ENCODE data around the gene INS. TPM values are rescaled to one million over a fixed set of nuclear protein-coding genes. Genes with fewer than 3 reads are reported as not detected.

The INS gene
- total and polyA plus RNA-seq, 2 of the 13 experiments (the other 11 are each of a cell fraction or from before 2014, with no cell fraction given): not detected

- TF ChIP-seq MIXL1 (CRISPR knock-in tag; IDR thresholded peaks at IDR 0.05): no peak
- TF ChIP-seq GATA4 (IDR thresholded peaks at IDR 0.05; ENCODE audit: borderline replicate concordance, low read depth): peak; percentile 16; the same call in 1 of the 2 replicates
- TF ChIP-seq TFE3 (CRISPR knock-in tag; IDR thresholded peaks at IDR 0.05): no peak
- no peak for TF ChIP-seq SRSF9 (IDR thresholded peaks at IDR 0.05; ENCODE audit: borderline replicate concordance, insufficient read depth, low read depth, low read length, poor library complexity, severe bottlenecking)
- no peak for TF ChIP-seq NCOA1 (CRISPR knock-in tag; IDR thresholded peaks at IDR 0.05)
- no peak for TF ChIP-seq FOXA1 (IDR thresholded peaks at IDR 0.05)
- no peak for TF ChIP-seq FOXA1 (CRISPR knock-in tag; IDR thresholded peaks at IDR 0.05)
- TF ChIP-seq, protein P1, sequence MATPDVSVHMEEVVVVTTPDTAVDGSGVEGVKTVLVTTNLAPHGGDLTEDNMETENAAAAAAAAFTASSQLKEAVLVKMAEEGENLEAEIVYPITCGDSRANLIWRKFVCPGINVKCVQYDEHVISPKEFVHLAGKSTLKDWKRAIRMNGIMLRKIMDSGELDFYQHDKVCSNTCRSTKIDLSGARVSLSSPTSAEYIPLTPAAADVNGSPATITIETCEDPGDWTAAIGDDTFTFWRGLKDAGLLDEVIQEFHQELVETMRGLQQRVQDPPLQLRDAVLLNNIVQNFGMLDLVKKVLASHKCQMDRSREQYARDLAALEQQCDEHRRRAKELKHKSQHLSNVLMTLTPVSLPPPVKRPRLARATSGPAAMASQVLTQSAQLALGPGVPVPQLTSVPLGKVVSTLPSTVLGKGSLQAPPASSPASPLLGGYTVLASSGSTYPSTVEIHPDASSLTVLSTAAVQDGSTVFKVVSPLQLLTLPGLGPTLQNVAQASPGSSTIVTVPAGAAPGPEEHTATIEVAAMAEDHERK (CRISPR knock-in tag; IDR thresholded peaks at IDR 0.05; ENCODE audit: low read depth): no peak
- TF ChIP-seq SOX13 (IDR thresholded peaks at IDR 0.05): no peak; the same call in 1 of the 2 replicates
- no peak for TF ChIP-seq SOX13 (CRISPR knock-in tag; conservative IDR thresholded peaks at IDR 0.05 in 1 of 2, IDR thresholded peaks at IDR 0.05 in 1 of 2)
- no peak for TF ChIP-seq ZNF441 (CRISPR knock-in tag; IDR thresholded peaks at IDR 0.05; ENCODE audit: borderline replicate concordance)
- TF ChIP-seq DNMT3B (CRISPR knock-in tag; conservative IDR thresholded peaks at IDR 0.05): no peak
- no peak for TF ChIP-seq ZNF678 (CRISPR knock-in tag; IDR thresholded peaks at IDR 0.05)
- TF ChIP-seq RCOR2 (CRISPR knock-in tag; IDR thresholded peaks at IDR 0.05): no peak
- 0 out of 2 replicates have a peak, but pooled peaks have one; percentile 26 for TF ChIP-seq KDM3A (CRISPR knock-in tag; IDR thresholded peaks at IDR 0.05; ENCODE audit: low read depth)
- TF ChIP-seq ZNF34 (CRISPR knock-in tag; IDR thresholded peaks at IDR 0.05; ENCODE audit: borderline replicate concordance): no peak
- peak; percentile 95; the same call in 1 of the 2 replicates for TF ChIP-seq HIC2 (CRISPR knock-in tag; IDR thresholded peaks at IDR 0.05; ENCODE audit: low read depth)
- peak; percentile 90; the same call in 1 of the 2 replicates for TF ChIP-seq SSRP1 (CRISPR knock-in tag; IDR thresholded peaks at IDR 0.05)
- TF ChIP-seq, protein P2, sequence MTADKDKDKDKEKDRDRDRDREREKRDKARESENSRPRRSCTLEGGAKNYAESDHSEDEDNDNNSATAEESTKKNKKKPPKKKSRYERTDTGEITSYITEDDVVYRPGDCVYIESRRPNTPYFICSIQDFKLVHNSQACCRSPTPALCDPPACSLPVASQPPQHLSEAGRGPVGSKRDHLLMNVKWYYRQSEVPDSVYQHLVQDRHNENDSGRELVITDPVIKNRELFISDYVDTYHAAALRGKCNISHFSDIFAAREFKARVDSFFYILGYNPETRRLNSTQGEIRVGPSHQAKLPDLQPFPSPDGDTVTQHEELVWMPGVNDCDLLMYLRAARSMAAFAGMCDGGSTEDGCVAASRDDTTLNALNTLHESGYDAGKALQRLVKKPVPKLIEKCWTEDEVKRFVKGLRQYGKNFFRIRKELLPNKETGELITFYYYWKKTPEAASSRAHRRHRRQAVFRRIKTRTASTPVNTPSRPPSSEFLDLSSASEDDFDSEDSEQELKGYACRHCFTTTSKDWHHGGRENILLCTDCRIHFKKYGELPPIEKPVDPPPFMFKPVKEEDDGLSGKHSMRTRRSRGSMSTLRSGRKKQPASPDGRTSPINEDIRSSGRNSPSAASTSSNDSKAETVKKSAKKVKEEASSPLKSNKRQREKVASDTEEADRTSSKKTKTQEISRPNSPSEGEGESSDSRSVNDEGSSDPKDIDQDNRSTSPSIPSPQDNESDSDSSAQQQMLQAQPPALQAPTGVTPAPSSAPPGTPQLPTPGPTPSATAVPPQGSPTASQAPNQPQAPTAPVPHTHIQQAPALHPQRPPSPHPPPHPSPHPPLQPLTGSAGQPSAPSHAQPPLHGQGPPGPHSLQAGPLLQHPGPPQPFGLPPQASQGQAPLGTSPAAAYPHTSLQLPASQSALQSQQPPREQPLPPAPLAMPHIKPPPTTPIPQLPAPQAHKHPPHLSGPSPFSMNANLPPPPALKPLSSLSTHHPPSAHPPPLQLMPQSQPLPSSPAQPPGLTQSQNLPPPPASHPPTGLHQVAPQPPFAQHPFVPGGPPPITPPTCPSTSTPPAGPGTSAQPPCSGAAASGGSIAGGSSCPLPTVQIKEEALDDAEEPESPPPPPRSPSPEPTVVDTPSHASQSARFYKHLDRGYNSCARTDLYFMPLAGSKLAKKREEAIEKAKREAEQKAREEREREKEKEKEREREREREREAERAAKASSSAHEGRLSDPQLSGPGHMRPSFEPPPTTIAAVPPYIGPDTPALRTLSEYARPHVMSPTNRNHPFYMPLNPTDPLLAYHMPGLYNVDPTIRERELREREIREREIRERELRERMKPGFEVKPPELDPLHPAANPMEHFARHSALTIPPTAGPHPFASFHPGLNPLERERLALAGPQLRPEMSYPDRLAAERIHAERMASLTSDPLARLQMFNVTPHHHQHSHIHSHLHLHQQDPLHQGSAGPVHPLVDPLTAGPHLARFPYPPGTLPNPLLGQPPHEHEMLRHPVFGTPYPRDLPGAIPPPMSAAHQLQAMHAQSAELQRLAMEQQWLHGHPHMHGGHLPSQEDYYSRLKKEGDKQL (CRISPR knock-in tag; IDR thresholded peaks at IDR 0.05; ENCODE audit: low read depth): no peak
- TF ChIP-seq RAD21 (CRISPR knock-in tag; IDR thresholded peaks at IDR 0.05): no peak
Observed at GRCh38 chr11:2129699-2130366, 31.2 kb downstream of the INS start (continued).

Measured in HepG2 (cell line).